HG03432 (cell line): ENCODE data around the gene ADAT1.

Source experiments
- ATAC-seq: cut with Tn5 transposase; IDR thresholded peaks from one replicate; pipeline ENCODE4 v1.9.1; 2021; ENCODE audit warnings: mild to moderate bottlenecking, moderate library complexity; ENCODE audit not compliant: unreplicated experiment

ADAT1 gene, protein sequence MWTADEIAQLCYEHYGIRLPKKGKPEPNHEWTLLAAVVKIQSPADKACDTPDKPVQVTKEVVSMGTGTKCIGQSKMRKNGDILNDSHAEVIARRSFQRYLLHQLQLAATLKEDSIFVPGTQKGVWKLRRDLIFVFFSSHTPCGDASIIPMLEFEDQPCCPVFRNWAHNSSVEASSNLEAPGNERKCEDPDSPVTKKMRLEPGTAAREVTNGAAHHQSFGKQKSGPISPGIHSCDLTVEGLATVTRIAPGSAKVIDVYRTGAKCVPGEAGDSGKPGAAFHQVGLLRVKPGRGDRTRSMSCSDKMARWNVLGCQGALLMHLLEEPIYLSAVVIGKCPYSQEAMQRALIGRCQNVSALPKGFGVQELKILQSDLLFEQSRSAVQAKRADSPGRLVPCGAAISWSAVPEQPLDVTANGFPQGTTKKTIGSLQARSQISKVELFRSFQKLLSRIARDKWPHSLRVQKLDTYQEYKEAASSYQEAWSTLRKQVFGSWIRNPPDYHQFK

DNA sequence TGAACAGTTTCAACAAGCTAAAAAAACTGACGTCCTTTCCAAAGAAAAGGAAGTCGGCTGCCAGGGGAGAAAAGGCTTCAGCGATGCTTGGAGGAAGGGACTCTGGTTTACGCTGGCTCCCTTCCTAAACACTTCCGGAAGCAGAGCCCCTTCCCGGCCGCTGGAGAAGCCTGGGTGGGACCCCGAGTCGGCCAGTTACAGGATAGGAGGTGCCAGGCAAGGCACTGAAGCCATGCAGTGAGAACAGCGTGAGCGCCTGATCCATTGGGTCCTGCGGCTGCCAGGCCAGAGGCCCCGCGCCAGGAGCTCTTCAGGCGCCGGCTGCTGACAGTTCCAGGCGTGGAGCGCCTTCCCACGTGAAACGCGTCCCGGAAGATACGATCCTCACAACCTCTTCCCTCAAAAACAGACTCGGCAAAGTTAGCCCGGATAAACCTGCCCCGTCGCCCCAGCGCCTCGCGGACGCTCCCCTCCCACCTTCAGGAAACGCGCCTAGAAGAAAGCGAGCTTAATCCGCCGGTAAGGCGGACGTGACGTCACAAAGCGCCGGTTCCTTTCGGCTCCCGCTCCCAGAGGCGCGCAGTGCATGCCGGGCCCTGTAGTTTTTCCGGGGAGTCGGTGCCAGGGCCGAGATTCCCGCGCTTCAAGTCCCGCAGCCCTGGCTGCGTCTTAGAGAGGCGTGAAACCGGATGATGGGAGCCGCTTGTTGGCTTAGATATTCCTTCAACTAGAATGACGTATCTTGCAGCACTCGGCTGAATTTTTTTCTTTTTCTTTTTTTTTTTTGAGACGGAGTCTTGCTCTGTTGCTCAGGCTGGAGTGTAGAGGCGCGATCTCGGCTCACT is at the start of gene ADAT1:
ADAT1 (minus strand) TSS at position 521 of the 845 bp plus-strand sequence. CDS start 2,482 bp downstream, outside the sequence.
- peak; percentile 97 for ATAC-seq

DNA sequence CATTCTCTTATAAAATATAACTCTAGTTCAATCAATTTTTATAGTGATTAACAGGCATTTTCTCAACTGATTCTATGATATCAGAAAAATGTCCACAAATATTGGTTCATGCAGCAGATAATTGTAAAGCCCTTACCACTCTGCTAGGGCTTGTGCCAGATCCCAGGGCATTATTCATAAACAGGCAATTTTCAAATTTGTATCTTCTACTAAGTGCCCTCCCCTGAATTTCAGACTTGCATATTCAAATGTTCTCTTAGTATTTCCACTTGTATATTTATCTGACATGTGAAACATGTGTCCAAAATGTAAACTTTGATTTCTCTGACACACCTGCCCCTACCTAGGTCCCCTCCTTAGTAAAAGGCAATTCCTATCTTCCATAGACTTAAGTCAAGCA is 44.4 kb upstream of the ADAT1 start:
- no peak for ATAC-seq

DNA sequence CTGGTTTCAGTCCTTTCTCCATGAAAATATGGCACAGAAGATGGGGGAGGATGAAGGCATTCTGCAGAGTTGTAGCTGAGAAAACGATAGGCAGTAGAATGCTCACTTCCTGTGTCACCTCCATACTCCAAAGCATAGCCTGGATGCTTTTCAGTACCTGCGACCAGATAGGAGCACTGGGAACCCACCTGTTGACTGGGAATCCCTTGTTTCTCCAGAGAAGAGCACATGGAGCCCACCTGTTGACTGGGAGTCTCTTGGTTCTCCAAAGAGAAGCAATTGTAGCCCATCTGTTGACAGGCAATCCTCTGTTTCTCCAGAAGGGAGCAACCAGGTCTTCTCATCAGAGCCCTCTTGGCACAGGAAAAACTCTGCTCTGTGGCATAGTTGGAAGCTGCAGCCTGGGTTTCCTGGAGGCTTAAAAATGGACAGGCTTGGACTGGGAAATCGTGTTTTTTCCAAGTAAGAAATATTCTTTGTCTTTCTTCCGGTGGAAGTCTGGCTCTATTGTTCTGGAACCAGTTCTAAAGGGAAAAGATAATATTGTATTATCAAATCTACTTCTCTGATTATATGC is 37.7 kb upstream of the ADAT1 start:
- ATAC-seq, result no peak

DNA sequence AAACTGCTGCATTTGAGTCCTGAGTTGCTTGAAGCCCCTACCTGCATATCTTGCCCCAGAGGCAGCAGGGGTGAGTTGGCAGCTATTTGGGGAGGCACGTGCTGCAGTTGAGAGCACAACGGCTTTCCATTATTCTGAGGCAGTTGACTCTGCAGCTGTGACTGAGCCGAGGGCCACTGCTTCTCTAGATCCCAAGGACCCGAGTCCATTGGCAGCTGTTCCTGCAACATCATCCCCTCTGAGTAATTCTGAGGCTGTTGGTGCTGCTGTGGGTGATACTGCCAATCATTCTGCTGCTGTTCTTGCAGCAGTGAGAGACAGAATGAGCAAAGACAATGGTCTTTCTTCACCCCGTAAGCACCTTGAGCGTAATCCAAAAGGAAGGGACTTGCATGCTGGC is 37.2 kb upstream of the ADAT1 start:
- no peak for ATAC-seq

DNA sequence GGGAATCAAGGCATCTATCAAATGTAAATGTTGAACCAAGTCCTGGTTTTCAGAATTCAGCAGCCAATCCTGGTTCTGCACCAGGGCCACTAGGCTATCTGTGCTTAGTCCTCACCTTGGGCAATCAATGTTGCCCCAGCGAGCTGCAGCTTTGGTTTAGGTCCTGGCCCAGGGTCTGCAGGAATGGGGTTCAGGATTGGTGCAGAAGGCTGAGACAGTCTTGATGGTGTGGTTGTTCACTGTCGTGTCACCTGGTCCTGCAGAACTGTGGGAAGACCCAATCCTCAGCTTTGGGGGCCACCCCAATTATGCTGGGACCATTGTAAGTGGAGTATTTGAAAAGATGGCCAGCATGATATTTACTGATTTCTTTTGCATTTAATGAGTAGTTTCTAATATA is 35.1 kb upstream of the ADAT1 start:
- no peak for ATAC-seq

DNA sequence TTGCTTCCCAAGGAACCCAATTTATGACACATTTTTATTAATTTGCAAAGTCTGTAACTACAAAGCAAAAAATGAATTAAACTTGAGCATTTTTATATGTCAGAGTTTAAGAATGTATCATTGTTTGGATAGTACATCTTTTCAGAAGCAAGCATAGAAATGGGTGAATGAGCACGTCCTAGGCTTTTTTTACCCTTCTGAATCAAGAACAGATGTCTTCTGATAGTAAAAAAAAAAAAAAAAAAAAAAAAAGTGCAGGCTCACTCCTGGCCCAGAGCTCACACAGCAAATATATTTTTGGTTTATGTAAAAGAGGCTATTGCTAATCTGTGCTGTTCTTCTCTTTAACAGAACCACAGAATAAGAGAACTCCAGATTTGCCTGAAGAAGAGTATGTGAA is 30.8 kb upstream of the ADAT1 start:
- ATAC-seq, result no peak

DNA sequence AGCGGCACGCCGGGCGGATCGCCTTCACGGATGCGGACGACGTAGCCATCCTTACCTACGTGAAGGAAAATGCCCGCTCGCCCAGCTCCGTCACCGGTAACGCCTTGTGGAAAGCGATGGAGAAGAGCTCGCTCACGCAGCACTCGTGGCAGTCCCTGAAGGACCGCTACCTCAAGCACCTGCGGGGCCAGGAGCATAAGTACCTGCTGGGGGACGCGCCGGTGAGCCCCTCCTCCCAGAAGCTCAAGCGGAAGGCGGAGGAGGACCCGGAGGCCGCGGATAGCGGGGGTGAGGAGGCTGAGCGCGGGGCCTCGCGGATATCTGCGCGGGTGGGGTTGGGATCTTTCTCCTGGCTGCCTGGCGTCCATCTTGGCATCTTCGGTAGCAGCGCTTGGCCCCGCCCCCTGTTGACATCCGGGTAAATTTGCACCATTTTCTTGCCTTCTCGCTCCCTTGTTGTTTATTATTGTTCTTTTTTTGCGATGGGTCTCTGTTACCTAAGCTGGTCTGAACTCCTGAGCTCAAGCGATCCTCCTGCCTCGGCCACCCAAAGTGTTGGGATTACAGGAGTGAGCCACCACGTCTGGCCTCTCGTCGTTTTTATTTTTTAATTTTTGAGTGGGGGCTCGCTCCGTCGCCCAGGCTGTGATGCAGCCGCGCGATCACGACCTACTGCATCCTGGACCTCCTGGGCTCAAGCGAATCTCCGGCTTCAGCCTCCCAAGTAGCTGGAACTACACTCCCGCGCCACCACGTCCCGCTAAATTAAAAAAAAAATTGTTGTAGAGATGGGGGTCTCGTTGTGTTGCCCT is 25.4 kb upstream of the ADAT1 start:
- ATAC-seq, result peak; percentile 40

DNA sequence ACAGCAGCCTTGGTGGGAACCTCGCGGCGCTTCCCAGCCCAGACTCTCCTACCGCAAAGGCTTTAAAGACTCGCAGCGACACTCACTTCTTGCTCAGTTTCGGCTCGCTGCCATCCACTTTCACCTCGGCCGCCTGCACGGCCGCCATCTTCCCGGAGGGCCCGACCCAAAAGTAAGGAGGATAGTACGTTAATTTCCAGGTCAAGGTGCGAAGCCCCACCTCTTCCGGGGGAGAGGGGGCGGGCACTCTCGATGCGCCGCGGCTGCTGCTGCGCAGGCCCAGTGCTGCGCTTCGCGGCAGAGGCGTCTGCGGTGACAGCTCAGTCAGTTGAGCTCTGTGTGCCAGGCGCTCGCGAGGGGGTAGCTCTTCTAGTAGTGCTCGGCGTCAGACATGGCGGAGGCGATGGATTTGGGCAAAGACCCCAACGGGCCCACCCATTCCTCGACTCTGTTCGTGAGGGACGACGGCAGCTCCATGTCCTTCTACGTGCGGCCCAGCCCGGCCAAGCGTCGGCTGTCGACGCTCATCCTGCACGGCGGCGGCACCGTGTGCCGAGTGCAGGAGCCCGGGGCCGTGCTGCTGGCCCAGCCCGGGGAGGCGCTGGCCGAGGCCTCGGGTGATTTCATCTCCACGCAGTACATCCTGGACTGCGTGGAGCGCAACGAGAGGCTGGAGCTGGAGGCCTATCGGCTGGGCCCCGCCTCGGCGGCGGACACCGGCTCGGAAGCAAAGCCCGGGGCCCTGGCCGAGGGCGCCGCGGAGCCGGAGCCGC is 24.6 kb upstream of the ADAT1 start, which contains the start of the genes KARS1 and TERF2IP:
KARS1 (minus strand) TSS at position 174 of the 773 bp plus-strand sequence; CDS start at position 148, 26 bp downstream.
TERF2IP (plus strand) TSS at position 282 of the 773 bp plus-strand sequence; CDS start at position 392, 110 bp downstream.
- ATAC-seq, result peak; percentile 90

DNA sequence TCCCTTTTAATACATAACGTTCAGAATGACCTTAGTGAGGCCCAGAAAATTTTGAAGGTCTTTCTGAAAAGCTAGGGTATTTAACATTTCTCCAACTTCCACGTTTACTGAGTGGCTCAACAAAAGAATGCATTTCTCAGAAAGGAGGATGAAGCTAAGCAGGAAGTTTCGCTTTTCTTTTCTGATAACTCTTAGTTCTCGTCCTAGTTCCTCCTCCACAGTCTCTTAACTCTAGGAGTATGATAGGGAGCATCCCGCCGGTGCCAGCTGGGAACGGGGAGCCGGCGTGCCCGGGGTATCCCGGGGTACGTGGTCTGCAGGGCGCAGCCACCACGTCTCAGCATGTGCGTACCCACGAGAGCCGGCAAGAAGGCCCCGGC is 24.0 kb upstream of the ADAT1 start:
- ATAC-seq, result peak; percentile 26

DNA sequence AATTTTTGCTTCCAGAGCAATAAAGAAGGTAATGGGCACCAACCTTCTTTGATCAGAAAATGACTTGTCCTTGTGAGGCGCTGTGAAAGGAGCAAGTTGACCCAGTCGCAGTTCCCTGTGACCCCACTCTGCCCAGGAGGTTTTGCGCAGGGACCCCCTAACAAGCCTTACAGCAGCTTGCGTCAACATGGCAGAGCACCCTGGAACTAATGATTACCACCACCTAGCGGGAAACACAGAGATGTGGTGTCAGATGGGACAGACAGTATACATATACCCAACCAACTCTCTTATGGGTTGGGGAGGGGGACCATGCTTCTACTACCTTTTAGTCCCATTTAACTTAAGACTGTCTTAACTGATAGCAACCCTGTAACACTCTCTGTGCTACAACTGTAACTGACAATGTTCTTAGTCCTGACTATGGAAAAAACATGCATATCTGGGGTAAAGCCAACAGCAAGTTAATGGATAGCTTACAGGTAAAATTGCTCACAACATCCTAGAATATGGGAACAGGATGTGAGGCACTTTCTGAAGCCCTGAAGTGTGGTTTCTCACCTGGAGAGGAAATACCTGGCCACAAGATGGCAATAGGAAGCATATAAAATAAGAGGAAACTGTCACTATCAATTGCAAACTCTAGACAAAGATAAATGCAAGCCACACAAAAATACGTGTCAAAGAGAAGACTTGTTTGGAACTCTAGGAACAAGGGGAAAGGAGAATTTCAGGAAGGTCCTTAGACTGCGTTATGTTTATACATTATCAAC is 21.3 kb upstream of the ADAT1 start:
- ATAC-seq, result no peak

DNA sequence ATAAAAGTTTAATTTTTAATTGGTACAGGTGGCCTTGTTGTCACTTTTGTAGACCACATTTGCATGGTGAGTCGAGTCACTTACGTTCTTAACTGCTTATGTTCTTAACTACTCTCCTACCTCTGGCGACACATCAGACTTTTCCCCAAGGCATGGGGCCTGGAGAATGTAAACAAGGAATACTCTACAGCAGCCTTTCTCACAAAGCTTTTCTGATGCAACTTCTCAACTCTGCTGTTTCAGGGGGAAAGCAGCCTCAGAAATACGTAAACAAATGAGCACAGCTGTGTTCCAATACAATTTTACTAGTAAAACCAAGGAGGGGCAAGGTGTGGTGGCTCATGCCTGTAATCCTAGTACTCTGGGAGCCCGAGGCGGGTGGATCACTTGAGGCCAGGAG is 17.5 kb upstream of the ADAT1 start:
- no peak for ATAC-seq

DNA sequence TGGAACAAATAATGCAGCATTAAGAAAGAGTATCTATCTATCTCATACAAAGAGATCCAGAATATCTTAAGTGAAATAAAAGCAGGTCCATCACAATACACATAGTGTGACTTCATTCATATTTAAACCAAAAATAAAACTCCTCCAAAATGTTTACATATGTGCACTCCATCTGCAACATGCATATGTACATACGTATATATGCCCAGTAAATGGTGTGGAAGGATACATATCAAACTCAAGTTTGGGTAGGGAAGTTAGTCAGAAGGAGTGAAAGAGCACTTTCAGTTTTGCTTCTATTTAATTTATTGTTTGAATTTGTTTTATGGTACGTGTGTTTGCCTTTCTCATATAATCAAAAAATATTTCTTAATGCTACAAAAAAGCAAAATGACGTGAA is 12.0 kb upstream of the ADAT1 start:
- ATAC-seq, result no peak

DNA sequence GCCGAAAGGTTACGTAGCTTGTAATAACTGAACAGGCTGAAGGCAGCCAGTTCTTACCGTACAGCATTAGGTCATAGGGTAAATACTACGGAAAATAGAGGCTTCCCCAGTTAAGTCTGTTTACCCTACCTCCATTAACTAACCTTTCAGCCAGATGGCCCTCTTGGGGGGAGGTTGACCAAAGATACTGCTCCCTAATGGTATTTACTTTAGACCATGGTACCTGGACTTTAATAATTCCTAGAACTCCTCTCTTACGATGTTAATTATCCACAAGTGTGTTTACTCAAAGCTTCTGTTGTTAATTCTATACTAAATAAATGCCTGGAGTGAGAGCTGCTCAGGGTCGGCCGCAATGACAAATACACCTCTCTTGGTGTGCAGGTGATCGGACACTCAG is 9.8 kb upstream of the ADAT1 start:
- ATAC-seq, result no peak

DNA sequence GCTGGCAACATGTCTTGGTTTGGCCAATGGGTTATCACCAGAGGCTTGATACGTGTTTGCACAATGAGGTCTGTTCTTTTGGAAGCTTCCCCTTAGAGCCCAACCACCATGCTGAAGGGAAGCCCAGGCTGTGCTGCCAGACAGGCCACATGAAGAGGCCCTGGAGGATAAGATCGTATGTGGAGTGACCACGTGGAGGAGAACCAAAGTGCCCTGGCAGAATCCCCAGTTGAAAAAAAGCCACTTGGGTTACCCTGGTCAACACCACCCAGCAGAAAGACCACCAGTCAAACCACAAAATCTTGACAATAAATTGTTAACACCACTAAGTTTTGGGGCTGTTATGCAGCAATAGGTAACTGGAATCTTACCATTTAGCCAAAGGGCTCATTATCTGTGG is 7.0 kb upstream of the ADAT1 start:
- no peak for ATAC-seq

DNA sequence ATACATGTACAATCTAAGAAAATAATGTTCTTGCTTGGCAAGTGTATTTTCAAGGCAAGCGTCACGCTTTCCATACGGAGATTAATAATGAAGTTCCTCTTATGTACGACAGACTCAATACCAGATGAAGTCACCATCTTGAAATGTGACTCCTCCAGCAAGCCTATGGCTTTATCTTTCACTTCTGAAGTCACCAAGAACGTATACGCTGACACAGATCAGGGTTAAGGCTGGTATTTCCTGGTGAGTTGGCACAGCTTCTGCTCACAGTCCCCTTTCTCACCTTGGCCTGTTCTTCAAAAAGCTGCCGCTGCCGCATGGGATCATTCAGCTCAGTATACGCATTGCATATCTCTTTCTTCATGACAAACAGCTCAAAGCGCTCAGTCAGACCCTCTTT is 6.1 kb upstream of the ADAT1 start:
- no peak for ATAC-seq

DNA sequence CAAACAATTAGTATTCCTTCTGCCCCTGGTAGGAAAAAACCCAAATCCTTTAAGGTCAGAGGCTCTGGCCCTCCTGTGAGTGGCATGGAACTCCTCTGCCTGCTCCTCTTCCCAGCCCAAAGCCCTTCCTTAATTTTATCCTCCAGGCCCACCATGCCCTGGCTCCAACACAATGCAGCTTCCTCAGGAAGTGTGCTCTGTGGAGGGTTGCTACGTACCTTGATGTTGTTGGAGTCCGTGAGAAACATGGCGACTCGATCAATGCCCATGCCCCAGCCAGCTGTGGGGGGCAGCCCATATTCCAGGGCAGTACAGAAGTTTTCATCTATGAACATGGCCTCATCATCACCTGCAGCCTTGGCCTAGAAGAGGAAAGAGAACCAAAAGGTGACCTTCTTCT is 5.3 kb upstream of the ADAT1 start:
- ATAC-seq, result no peak

DNA sequence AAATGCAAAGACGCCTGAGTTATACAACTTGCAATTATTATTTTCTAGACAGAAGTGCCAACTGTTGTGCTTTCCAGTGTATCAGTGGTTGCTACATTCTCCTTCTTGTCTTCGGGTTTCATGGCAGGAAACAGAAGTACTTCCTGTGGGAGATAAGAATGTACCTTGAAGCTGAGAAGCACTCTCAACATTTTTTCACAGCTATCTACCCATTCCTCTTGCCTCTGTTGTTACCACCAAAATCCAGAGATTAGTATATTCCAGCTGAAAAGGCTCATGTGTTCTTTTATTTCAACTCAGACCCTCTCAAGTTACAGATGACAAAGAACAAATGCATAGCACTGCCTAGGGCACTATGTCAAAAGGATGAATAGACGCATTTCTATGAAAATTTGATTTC is 4.8 kb upstream of the ADAT1 start:
- ATAC-seq, result no peak

DNA sequence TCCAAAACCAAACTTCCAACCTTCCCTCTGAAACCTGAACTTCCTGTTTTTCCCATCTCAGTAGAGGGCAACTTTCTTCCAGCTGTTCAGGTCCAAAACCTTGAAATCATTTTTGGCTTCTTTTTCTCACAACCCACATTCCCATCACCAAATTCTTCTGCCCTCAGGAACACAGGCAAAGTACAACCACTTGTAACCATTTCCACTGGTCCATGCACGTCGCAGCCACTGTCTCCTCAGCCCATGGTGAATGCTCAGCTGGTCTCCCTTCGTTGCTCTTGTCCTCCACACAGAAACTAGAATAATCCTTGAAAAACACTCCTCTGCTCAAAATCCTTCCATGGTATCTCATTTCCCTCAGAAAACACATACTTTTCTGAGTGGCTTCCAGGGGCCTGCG is 3.7 kb upstream of the ADAT1 start:
- ATAC-seq, result no peak

DNA sequence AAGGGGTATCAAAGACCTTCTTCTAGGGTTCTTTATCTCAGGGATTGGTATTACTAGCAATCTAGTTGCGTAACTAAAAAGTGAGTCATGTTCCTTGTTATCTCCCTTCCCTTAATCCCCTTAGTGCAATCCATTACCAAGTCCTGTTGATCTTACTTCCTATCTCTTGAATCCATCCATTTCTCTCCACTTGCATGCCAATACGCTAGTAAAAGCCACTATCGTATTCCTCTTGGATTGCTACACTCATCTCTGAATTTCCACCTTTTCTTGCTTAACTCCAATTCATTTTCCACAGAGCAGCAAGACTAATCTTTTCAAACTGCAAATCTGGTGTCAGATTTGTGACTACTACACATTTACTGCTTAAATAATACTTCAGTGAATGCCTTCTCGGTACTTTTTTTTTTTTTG is 1.8 kb upstream of the ADAT1 start:
- no peak for ATAC-seq
